ENCODE results near the gene XPO6. TPM values are rescaled to one million over a fixed set of nuclear protein-coding genes. Genes with fewer than 3 reads are reported as not detected.

Gene XPO6
- total RNA-seq, 1 donor from 2014 or later, result 127 TPM

- no peak for DNase-seq (ENCODE audit: low spot score)
These were observed 25.0 kb downstream of the XPO6 start for GRCh38 chr16:28186752-28187151.

GRCh38 chr16:28185696-28186095, 26.1 kb downstream of the XPO6 start:
- DNase-seq (ENCODE audit: low spot score), result no peak

- DNase-seq (ENCODE audit: low spot score), result no peak
These were observed 27.1 kb downstream of the XPO6 start for GRCh38 chr16:28184625-28185024.

- DNase-seq (ENCODE audit: low spot score), result no peak
These were observed 27.8 kb downstream of the XPO6 start for GRCh38 chr16:28183930-28184329.

- DNase-seq (ENCODE audit: low spot score), result no peak
These were observed 28.3 kb downstream of the XPO6 start for GRCh38 chr16:28183484-28183883.

- no peak for DNase-seq (ENCODE audit: low spot score)
These were observed 29.0 kb downstream of the XPO6 start for GRCh38 chr16:28182801-28183200.

- no peak for DNase-seq (ENCODE audit: low spot score)
These were observed 29.6 kb downstream of the XPO6 start for GRCh38 chr16:28182183-28182582.

GRCh38 chr16:28181515-28181914, 30.2 kb downstream of the XPO6 start:
- no peak for DNase-seq (ENCODE audit: low spot score)

GRCh38 chr16:28180655-28181460, 30.9 kb downstream of the XPO6 start:
- no peak for DNase-seq (ENCODE audit: low spot score)

- DNase-seq (ENCODE audit: low spot score), result no peak
These were observed 32.4 kb downstream of the XPO6 start for GRCh38 chr16:28179354-28179753.

- DNase-seq (ENCODE audit: low spot score), result no peak
These were observed 36.0 kb downstream of the XPO6 start for GRCh38 chr16:28175715-28176114.

GRCh38 chr16:28172336-28172735, 39.4 kb downstream of the XPO6 start:
- DNase-seq (ENCODE audit: low spot score), result no peak

GRCh38 chr16:28171816-28172215, 39.9 kb downstream of the XPO6 start:
- no peak for DNase-seq (ENCODE audit: low spot score)

- no peak for DNase-seq (ENCODE audit: low spot score)
These were observed 42.7 kb downstream of the XPO6 start for GRCh38 chr16:28168991-28169554.

- DNase-seq (ENCODE audit: low spot score), result no peak
These were observed 44.0 kb downstream of the XPO6 start for GRCh38 chr16:28167730-28168129.

GRCh38 chr16:28167221-28167620, 44.5 kb downstream of the XPO6 start:
- DNase-seq (ENCODE audit: low spot score), result no peak

GRCh38 chr16:28166394-28167208, 45.2 kb downstream of the XPO6 start:
- DNase-seq (ENCODE audit: low spot score), result no peak

- DNase-seq (ENCODE audit: low spot score), result no peak
These were observed 46.2 kb downstream of the XPO6 start for GRCh38 chr16:28165598-28165997.

GRCh38 chr16:28164140-28164539, 47.6 kb downstream of the XPO6 start:
- DNase-seq (ENCODE audit: low spot score), result no peak

GRCh38 chr16:28163699-28164098, 48.1 kb downstream of the XPO6 start:
- DNase-seq (ENCODE audit: low spot score), result no peak

- DNase-seq (ENCODE audit: low spot score), result no peak
These were observed 49.4 kb downstream of the XPO6 start for GRCh38 chr16:28162326-28162877.

GRCh38 chr16:28161626-28162025, 50.1 kb downstream of the XPO6 start:
- DNase-seq (ENCODE audit: low spot score), result no peak
